SK-N-SH (cell line): ENCODE measurements around the gene FRRS1L.

Experiments
- CHD2 ChIP-seq: fragments of 150-350 bp; IDR thresholded peaks from 2 replicates; pipeline ENCODE4 v1.6.1; 2018; ENCODE audit warnings: low read length; ENCODE audit not compliant: partially characterized antibody
- CTCF ChIP-seq: fragments of 200-600 bp; sonication (generic); IDR thresholded peaks from 2 replicates; pipeline ENCODE4 v1.6.1; 2017; ENCODE audit warnings: antibody characterized with exemption, mild to moderate bottlenecking, moderate library complexity
- EP300 ChIP-seq, 2 experiments: IDR thresholded peaks; 2 replicates each; pipeline versions ENCODE4 v1.4.0 to v1.6.1; 2012; ENCODE audit warnings: borderline replicate concordance in 1 of 2, low read depth in 1 of 2, low read length in 1 of 2
- MAX ChIP-seq: IDR thresholded peaks from 2 replicates; pipeline ENCODE4 v1.4.0; 2012; ENCODE audit warnings: low read depth
- NFIC ChIP-seq: IDR thresholded peaks from 2 replicates; pipeline ENCODE4 v1.4.0; 2012; ENCODE audit warnings: borderline replicate concordance
- RAD21 ChIP-seq: IDR thresholded peaks from 2 replicates; pipeline ENCODE4 v1.6.1; 2012; ENCODE audit warnings: mild to moderate bottlenecking, low read length

- TF ChIP-seq CTCF (no peak), EP300 (IDR thresholded peaks at IDR 0.05; ENCODE audit: borderline replicate concordance in 1 of 2, low read depth in 1 of 2, low read length in 1 of 2) (no peak), CHD2 (no peak), RAD21 (no peak), MAX (no peak), NFIC (no peak)
Measured at GRCh38 chr9:109087795-109088194, 79.3 kb downstream of the FRRS1L start.
